OCI-LY1 (cell line): ENCODE measurements around the gene KLHL1.

ENCODE experiments used
- H2AFZ ChIP-seq: fragments of 200-600 bp; sonication (generic), shearing (Covaris generic); 2 replicates; pipeline ENCODE4 v1.6.0; 2014; ENCODE audit warnings: antibody characterized with exemption, mild to moderate bottlenecking, low read length
- H3F3A ChIP-seq: fragments of 200-600 bp; sonication (generic), shearing (Covaris generic); 2 replicates; pipeline ENCODE4 v1.6.0; 2014; ENCODE audit warnings: mild to moderate bottlenecking, antibody characterized with exemption, low read length, moderate library complexity; ENCODE audit not compliant: insufficient read depth
- H3K27ac ChIP-seq: fragments of 200-600 bp; sonication (generic); 2 replicates; pipeline ENCODE4 v1.5.1; 2014; ENCODE audit warnings: low read length, mixed run types, mild to moderate bottlenecking, low read depth; ENCODE audit not compliant: poor library complexity, severe bottlenecking
- H3K27me3 ChIP-seq: fragments of 200-600 bp; sonication (generic); 2 replicates; pipeline ENCODE4 v1.6.0; 2014; ENCODE audit warnings: antibody characterized with exemption, mild to moderate bottlenecking, low read length, moderate library complexity; ENCODE audit not compliant: insufficient read depth
- H3K36me3 ChIP-seq: fragments of 200-600 bp; sonication (generic); 2 replicates; pipeline ENCODE4 v1.6.1; 2014; ENCODE audit warnings: mild to moderate bottlenecking, antibody characterized with exemption, low read length, moderate library complexity, mixed read lengths; ENCODE audit not compliant: insufficient read depth
- H3K4me1 ChIP-seq: fragments of 200-600 bp; sonication (generic); 2 replicates; pipeline ENCODE4 v1.5.1; 2014; ENCODE audit warnings: mild to moderate bottlenecking, low read length, moderate library complexity; ENCODE audit not compliant: insufficient read depth, severe bottlenecking
- H3K4me2 ChIP-seq: fragments of 200-600 bp; sonication (generic), shearing (Covaris generic); 2 replicates; pipeline ENCODE4 v1.6.1; 2014; ENCODE audit warnings: low read length
- H3K4me3 ChIP-seq: fragments of 200-600 bp; sonication (generic); 2 replicates; pipeline ENCODE4 v1.5.1; 2014; ENCODE audit warnings: low read length, low read depth, mild to moderate bottlenecking, mixed read lengths; ENCODE audit not compliant: poor library complexity, severe bottlenecking
- H3K79me2 ChIP-seq: fragments of 200-600 bp; shearing (Covaris generic); 2 replicates; pipeline ENCODE4 v1.6.1; 2016; ENCODE audit warnings: mixed run types, low read length, mixed read lengths; ENCODE audit not compliant: insufficient read depth
- H3K9ac ChIP-seq: fragments of 200-600 bp; sonication (generic), shearing (Covaris generic); 2 replicates; pipeline ENCODE4 v1.6.1; 2014; ENCODE audit warnings: mild to moderate bottlenecking, low read length, mixed read lengths
- H3K9me2 ChIP-seq: fragments of 200-600 bp; sonication (generic), shearing (Covaris generic); 2 replicates; pipeline ENCODE4 v1.6.1; 2014; ENCODE audit warnings: low read depth, mild to moderate bottlenecking, low read length, mixed read lengths
- H3K9me3 ChIP-seq: fragments of 200-600 bp; shearing (Covaris generic); 2 replicates; pipeline ENCODE4 v1.6.1; 2014; ENCODE audit warnings: low read length, mixed read lengths
- H4K20me1 ChIP-seq: fragments of 200-600 bp; sonication (generic), shearing (Covaris generic); 2 replicates; pipeline ENCODE4 v1.6.0; 2016; ENCODE audit warnings: mild to moderate bottlenecking, low read length; ENCODE audit not compliant: insufficient read depth
- CTCF ChIP-seq: fragments of 200-600 bp; sonication (generic), shearing (Covaris generic); IDR thresholded peaks from 2 replicates; pipeline ENCODE4 v1.5.1; 2017; ENCODE audit warnings: mild to moderate bottlenecking, antibody characterized with exemption, low read length, moderate library complexity, mixed read lengths
- EZH2 ChIP-seq: fragments of 200-600 bp; sonication (generic), shearing (Covaris generic); IDR thresholded peaks from 2 replicates; pipeline ENCODE4 v1.8.0; 2017; ENCODE audit warnings: borderline replicate concordance, mixed run types, mild to moderate bottlenecking, antibody characterized with exemption, low read length, moderate library complexity, mixed read lengths

The KLHL1 gene

DNA sequence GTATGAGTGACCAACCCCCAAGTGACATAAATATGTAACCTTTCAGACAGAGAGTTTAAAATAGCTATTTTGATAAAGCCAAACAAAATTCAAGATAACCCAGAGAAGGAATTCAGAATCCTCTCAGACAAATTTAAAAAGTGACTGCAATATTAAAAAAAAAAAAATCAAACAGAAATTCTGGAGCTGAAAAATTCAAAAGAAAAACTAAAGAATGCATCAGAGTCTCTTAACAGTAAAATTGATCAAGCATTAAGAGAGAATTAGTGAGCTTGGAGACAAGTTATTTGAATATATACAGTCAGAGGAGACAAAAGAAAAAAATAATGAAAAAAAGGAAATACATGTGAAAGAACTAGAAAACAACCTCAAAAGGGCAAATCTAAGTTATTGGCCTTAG, 53.7 kb downstream of the KLHL1 start:
- no peaks in the 10 kb centered on the region for H3K4me1 ChIP-seq

GRCh38 chr13:70051531-70051930, 56.7 kb downstream of the KLHL1 start:
- Histone ChIP-seq H3K4me2 (no peak overlapping the region), H3K4me3 (no peak overlapping the region), H3K27me3 (no peaks in the 10 kb centered on the region), H3F3A (no peaks in the 10 kb centered on the region), H3K27ac (no peak overlapping the region), H3K9me3 (no peaks in the 10 kb centered on the region), H2AFZ (no peak overlapping the region), H3K4me1 (no peaks in the 10 kb centered on the region), H3K36me3 (no peaks in the 10 kb centered on the region), H4K20me1 (no peaks in the 10 kb centered on the region), H3K79me2 (no peaks in the 10 kb centered on the region), H3K9ac (no peak overlapping the region), H3K9me2 (peaks cover 6% of the 10 kb centered on the region; the same call in 1 of the 2 replicates)
- no peak for TF ChIP-seq CTCF
- TF ChIP-seq EZH2, result no peak

More for the DNA sequence above, 53.7 kb downstream of the KLHL1 start:
- H2AFZ ChIP-seq, result no peak overlapping the region
- H3K36me3 ChIP-seq, result no peaks in the 10 kb centered on the region
- no peaks in the 10 kb centered on the region for H3K9me3 ChIP-seq
- no peaks in the 10 kb centered on the region for H3F3A ChIP-seq
- H3K4me2 ChIP-seq, result no peak overlapping the region
- no peak for TF ChIP-seq EZH2
- TF ChIP-seq CTCF, result no peak
- no peaks in the 10 kb centered on the region for H3K27me3 ChIP-seq
- no peak overlapping the region for H3K9ac ChIP-seq
- peaks cover 6% of the 10 kb centered on the region; the same call in 1 of the 2 replicates for H3K9me2 ChIP-seq
- no peak overlapping the region for H3K4me3 ChIP-seq
- H3K27ac ChIP-seq, result no peak overlapping the region
- H4K20me1 ChIP-seq, result no peaks in the 10 kb centered on the region
- no peaks in the 10 kb centered on the region for H3K79me2 ChIP-seq

DNA sequence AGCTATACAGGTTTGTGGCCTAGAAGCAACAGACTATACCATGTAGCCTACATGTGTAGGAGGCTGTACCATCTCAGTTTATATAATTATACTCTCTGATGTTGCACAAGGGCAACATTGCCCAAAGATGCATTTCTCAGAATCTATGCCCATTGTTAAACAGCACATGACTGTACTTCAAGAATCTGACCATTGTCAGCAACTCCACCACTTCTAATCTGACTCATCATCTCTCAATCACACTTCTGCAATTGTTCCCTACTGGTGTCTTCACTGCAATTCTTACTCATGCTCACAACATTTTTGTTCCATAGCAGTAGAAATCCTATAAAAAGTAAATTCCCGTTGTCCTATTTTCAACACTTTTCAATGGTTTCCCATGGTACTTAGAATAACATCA, 64.6 kb downstream of the KLHL1 start:
- Histone ChIP-seq H3K4me1 (no peaks in the 10 kb centered on the region), H3K27ac (no peak overlapping the region), H3K4me3 (no peak overlapping the region), H3K27me3 (no peaks in the 10 kb centered on the region), H2AFZ (no peak overlapping the region), H3K36me3 (no peaks in the 10 kb centered on the region), H3F3A (no peaks in the 10 kb centered on the region), H3K9me3 (no peaks in the 10 kb centered on the region), H3K4me2 (no peak overlapping the region), H3K79me2 (no peaks in the 10 kb centered on the region), H4K20me1 (no peaks in the 10 kb centered on the region), H3K9me2 (no peaks in the 10 kb centered on the region), H3K9ac (no peak overlapping the region)
- TF ChIP-seq EZH2 (no peak), CTCF (no peak)
